GM19035 (cell line): ENCODE results near the gene ZNF808.
"Not testable (repeated sequence)": the region's sequence is repeated elsewhere in the genome, so short reads cannot be mapped to it uniquely, and the experiment has no call there.

ENCODE experiments used
- ATAC-seq: cut with Tn5 transposase; IDR thresholded peaks from one replicate; pipeline ENCODE4 v1.9.1; 2021; ENCODE audit not compliant: unreplicated experiment

Gene ZNF808

DNA sequence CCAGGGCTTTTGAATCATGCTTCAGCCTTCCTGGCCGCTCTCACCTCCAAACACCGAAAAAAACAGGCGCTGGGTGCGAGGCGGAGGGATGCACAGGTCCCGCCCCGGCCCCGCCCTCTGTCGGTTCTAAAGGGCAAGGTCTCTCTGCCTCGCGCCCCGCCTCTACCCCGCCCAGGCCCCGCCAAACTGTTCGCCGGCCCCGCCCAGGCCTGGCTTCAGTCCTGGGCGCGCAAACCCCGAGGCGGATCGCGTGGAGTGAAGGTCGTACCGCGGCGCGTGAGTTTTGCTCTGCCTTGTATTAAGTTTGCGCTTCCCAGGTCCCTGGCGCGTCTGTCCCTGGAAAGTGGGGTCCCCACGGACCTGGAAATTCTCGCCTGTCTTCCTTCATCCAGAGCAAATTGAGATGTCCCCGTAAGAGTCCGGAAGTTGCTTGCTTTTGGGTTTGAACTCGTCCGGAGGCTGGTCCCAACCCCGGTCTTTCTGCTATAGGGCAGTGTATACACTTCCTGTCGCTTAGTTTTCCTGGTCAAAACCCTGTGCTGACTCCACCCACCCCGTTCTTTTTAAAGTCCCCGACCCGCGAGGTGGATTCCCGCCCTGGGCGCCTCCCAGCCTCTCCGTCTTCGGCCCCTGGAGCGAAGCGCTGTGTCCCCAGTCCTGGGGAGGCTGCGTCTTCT is 8.4 kb downstream of the ZNF808 start:
- ATAC-seq, result peak; percentile 83

DNA sequence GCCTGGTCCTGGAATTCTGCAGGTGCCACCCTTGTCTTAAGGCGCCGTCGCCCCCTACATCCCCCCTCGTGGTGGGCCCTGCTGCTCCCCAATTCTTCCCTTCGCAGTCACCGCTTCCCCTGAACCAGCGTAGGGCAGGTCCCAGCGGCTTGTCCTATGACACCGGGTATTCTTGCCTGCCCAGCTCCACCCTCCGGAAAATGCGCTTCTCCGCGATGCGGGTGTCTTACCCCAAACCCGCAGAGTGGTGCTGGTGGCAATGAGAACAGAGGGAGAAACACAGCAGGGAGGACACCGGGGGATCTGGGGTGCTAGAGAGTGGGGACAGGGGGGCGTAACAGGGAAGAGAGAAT is 9.0 kb downstream of the ZNF808 start:
- ATAC-seq, result peak; percentile 24

DNA sequence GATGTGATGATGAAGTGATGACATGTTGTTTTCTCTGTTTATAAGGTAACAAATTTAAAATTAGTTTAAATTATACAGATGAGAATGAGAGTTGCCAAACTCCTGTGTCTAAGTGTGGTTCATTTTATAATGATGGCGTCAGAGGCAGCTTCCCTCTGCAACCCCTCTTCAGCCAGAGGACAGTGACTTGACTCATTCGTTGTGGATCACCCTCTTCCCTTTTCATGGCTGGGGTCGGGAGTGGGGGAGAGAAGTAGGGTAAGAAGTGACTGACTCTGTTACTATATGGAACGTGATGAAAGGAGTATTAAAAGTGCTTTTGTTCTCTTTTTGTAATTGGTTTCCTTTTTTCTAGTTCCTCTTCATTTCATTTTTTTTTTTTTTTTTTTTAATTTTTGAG is 11.3 kb downstream of the ZNF808 start:
- not testable (repeated sequence) for ATAC-seq

DNA sequence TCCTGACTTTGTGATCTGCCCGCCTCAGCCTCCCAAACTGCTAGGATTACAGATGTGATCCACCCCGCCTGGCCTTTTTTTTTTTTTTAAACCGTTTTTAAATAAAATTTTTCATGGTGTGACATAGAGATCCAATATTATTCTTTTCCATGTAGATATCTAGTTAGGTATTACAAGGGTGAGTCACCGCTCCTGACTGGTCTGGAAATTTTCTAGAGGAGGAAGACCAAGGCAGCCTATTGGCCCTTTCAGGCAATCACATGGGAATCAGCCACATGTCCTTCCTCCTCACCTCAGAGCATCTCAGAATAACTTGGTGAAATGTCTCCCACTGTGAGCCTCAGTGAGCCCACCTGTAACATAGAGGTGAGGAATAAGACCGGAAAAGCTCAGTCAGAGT is 13.7 kb downstream of the ZNF808 start:
- not testable (repeated sequence) for ATAC-seq

DNA sequence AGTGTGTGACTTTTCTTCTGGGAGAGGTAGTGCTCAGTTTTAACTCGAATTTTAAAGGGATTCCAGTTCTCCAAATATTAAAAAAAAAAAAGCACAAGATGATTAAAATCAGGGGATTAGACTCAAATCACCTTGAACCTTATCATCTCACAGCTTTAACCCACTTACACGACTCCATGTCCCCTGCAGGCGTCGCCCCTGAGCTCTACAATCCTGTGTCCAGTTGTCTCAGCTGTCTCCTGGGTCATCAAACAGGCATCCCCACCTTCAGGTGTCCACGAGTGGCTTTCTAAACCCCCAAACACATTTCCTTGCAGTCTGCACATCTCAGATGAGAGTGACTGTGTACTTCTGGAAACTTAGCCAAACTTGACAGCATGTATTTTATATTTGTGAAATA is 14.1 kb downstream of the ZNF808 start:
- no peak for ATAC-seq

DNA sequence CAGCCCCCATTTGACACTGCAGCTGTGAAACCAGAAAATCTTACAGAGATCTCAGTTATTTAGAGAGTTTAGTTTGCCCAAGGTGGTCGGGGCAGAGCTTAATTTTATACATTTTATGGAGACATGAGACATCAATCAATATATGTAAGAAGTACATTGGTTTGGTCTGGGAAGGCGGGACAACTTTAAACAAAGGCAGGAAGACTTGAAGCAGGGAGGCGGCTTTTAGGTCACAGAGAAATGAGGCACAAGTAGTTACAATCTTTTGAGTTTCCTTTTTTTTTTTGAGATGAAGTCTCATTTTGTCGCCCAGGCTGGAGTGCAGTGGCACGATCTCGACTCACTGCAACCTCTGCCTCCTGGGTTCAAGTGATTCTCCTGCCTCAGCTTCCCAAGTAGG is 15.1 kb downstream of the ZNF808 start:
- ATAC-seq, result not testable (repeated sequence)

DNA sequence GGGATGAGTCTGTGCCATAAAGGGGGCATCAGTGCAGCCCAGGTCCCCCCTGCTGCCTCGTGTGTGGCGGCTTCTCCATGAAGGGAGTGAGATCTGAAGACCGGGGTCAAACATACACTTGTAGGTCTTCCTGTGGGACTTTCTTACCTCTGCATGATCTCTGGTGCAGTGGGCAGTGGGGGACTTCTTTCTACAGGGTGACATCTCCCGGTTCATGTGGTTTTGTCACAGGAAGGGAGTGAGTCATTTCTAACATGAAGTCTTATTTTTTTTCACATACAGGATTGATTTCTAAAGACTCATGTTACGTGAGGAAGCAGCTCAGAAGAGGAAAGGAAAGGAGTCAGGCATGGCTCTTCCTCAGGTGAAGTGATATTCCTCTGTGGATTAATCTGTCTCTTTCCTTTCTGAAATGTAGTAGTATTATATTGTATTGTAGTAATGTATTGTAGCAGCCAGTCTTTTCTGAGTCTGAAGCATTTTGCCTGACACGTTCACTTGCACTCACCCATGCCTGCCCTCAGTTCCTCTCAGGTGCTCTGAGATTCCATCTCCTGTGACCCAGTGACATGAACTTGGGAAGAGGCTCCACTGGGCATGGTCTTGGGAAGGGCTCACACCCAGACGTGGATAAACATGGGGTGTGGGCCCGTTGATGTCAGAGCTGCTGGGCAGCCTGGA is 15.7 kb downstream of the ZNF808 start:
- ATAC-seq, result no peak

DNA sequence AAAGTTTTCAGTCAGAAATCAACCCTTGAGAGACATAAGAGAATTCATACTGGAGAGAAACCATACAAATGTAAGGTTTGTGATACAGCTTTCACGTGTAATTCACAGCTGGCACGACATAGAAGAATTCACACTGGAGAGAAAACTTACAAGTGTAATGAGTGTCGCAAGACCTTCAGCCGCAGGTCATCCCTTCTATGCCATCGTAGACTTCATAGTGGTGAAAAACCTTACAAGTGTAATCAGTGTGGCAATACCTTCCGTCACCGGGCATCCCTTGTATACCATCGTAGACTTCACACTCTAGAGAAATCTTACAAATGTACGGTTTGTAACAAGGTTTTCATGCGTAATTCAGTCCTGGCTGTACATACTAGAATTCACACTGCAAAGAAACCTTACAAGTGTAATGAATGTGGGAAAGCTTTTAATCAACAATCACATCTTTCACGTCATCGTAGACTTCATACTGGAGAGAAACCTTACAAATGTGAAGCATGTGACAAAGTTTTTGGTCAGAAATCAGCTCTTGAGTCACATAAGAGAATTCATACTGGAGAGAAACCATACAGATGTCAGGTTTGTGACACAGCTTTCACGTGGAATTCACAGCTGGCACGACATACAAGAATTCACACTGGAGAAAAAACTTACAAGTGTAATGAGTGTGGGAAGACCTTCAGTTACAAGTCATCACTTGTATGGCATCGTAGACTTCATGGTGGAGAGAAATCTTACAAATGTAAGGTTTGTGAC is 26.9 kb downstream of the ZNF808 start:
- ATAC-seq, result no peak

DNA sequence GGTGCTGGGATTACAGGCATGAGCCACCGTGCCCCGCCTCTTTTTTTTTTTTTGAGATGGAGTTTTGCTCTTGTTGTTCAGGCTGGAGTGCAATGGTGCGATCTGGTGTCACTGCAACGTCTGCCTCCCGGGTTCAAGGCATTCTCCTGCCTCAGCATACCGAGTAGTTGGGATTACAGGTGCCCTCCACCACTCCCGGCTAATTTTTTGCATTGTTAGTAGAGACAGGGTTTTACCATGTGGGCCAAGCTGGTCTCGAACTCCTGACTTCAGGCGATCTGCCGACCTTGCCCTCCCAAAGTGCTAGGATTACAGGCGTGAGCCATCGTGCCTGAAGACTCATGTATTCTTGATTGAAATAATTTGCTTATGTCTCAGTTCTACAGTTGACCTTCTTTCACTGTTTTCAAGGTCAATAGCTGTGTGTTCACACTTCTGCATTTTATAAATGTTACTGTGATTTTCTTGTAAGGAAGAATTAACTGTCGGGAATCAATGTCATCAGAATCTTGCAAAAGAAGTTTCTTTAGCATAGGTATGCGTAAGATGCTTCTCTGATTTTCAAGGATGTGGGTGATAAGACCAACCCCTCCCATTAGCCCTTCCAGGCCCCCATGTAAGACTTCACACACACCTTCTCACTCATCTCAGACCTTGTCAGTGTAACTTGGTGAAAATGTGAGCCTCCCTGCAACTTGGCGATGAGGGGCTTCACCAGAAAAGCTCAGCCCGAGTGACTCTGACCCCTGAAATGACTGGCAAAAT is 29.9 kb downstream of the ZNF808 start:
- ATAC-seq, result no peak

DNA sequence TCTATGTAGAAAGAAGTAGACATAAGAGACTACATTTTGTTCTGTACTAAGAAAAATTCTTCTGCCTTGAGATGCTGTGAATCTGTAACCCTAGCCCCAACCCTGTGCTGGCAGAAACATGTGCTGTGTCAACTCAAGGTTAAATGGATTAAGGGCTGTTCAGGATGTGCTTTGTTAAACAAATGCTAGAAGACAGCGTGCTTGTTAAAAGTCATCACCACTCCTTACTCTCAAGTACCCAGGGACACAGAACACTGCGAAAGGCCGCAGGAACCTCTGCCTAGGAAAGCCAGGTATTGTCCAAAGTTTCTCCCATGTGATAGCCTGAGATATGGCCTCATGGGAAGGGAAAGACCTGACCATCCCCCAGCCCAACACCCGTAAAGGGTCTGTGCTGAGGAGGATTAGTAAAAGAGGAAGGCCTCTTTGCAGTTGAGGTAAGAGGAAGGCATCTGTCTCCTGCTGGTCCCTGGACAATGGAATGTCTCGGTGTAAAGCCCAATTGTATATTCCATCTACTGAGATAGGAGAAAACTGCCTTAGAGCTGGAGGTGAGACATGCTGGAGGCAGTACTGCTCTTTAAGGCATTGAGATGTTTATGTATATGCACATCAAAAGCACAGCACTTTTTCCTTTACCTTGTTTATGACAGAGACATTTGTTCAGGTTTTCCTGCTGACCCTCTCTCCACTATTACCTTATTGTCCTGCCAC is 31.4 kb downstream of the ZNF808 start:
- ATAC-seq, result not testable (repeated sequence)

DNA sequence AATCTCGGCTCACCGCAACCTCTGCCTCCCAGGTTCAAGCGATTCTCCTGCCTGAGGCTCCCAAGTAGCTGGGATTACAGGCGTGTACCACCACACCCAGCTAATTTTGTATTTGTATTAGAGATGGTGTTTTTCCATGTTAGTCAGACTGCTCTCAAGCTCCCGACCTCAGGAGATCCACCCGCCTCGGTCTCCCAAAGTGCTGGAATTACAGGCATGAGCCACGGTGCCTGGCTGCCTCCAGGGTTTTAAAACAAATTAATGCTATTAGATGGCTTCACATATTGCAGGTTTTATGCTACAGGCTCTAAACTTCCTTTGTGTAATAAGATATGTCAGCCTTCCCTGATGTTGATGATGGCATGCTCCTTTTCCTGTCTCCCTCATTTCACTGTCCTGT is 34.1 kb downstream of the ZNF808 start:
- ATAC-seq, result not testable (repeated sequence)

DNA sequence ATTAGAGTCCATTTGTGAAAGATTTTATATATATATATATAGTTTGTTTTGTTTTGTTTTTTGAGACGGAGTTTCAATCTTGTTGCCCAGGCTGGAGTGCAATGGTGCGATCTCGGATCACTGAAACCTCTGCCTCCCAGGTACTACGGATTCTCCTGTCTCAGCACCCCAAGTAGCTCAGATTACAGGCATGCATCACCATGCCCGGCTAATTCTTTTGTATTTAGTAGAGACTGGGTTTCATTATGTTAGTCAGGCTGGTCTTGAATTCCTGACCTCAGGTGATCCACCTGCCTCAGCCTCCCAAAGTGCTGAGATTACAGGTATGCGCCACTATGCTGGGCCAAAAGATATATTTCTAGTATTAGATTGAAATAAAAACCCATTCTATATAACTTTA is 38.7 kb downstream of the ZNF808 start:
- no peak for ATAC-seq

DNA sequence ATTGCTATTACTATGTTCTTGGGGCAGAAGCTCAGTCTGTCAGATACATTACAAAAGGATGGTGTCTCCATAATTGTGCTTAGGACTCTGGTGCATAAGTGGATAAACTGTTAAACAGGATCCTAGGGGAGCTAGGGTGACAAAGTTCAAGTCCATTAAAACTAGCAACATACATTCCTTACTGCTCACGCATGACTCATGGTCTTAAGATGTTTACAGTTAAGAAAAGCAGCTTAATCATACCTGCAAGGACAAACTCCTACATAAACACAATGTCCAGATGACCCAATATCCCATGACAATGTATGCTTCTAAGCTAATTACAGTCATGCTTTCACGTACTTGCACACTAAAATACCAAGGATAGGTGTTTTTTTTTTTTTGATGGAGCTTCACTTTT is 39.1 kb downstream of the ZNF808 start:
- no peak for ATAC-seq

DNA sequence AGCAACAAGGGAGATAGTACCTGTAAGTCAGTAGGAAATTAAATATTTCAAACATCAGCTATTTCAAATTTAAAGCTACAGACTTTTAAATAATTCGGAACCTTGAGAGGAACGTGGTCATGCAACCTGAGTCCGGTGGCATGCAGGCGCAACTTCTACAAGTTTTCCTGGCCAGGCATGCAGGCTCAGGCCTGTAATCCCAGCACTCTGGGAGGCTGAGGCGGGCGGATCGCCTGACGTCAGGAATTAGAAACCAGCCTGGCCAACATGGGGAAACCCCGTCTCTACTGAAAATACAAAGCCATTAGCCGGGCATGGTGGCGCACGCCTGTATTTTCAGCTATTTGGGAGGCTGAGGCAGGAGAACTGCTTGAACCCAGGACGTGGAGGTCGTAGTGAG is 40.5 kb downstream of the ZNF808 start:
- ATAC-seq, result no peak

DNA sequence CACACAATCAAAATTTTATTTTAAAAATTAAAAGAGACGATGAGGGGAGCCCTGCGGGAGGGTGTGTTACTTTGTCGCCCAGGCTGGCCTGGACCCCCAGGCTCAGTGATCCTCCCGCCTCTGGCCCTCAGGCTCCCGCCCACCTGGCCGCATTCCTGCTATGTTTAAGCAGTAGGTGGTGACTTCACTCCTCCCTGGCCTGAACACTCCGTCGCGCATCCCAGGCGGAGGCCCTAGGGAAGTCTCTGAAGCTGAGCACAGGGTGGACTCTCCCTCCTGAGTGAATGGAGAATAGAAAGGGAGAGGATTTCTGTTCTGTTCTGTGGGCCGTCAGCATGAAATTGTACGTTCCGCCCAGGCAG is 42.2 kb downstream of the ZNF808 start:
- peak; percentile 11 for ATAC-seq

DNA sequence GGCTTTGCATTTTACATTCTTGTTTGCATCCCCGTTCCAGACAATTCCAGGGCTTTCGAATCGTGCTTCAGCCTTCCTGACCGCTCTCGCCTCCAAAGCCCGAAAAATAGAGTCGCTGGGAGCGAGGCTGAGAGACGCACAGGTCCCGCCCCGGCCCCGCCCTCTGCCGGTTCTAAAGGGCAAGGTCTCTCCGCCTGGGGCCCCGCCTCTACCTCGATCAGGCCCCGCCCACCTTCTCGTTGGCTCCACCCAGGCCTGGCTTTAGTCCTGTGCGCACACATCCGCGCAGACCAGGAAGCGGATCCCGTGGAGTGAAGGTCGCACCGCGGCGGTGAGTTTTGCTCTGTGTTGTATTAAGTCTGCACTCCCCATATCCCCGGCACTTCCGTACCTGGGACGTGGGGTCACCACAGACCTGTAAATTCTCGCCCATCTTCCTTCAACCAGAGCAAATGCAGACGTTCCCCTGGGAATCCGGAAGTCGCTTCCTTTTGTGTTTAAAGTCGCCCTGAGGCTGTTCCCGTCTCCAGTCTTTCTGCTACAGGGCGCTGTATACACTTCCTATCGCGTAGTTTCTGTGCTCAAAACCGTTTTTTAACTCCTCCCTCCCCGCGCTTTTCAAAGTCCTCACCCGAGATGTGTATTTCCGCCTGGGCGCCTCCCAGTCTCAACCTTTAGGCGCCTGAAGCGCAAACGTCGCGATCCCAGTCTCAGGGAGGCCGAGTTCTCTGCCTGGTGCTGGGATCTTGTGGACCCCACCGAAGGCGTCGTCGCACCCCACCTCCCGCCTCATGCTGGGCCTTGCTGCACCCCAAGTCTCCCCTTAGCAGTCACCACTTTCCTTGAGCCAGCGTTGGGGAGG is 42.8 kb downstream of the ZNF808 start, which contains the start of gene ZNF701:
TSS of gene ZNF701 (plus strand) at position 288 of the 862 bp plus-strand sequence. CDS start 3,861 bp downstream, outside the sequence.
- ATAC-seq, result peak; percentile 92

DNA sequence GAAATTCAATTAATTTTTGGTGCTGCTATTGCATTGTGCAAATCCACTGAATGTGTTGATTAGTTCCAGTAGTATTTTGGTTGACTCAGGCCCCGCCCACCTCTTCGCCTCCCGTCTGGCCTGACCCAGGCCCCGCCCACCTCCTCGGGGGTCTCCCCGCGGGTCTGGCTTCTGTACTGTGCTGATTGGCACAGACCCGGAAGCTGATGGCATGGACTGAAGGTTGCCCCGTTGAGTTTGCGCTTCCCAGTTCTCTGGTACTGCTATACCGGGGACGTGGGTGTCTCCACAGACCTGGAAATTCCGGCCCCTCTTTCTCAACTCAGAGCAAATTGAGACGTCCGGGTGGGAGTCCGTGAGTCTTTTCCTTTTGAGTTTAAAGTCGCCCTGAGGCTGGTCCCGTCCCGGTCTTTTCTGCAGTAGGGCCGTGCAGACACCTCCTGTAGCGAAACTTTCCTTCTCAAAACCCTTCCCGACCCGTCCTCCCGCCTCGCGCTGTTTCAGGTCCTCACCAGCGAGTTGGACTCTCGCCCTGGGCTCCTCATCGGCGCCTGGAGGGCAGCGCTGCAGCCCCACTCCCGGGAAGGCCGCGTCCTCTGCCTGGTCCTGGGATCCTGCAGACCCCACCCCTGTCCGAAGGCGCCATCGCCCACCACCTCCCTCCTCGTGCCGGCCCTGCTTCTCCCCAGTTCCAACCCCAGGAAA is 57.4 kb downstream of the ZNF808 start:
- ATAC-seq, result no peak

DNA sequence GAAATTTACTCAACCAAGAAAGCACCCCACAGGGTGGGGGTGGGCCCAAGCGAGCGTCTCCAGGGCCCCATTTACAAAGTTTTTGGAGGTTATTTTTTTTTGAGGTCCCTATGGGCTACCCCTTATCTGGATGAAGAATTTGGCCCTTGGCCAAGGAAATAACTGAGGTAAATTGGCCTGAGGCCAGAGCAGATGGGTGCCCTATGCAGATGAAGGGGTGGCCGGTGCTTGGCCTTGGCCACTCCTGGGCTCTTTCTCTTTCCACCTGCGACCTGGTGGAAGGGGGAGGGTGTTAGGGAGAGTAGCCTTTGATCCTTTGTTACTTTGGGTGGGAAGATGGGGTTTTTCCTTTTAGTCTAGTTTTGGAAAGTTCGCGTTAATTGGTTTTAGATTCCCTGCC is 58.1 kb downstream of the ZNF808 start:
- no peak for ATAC-seq

DNA sequence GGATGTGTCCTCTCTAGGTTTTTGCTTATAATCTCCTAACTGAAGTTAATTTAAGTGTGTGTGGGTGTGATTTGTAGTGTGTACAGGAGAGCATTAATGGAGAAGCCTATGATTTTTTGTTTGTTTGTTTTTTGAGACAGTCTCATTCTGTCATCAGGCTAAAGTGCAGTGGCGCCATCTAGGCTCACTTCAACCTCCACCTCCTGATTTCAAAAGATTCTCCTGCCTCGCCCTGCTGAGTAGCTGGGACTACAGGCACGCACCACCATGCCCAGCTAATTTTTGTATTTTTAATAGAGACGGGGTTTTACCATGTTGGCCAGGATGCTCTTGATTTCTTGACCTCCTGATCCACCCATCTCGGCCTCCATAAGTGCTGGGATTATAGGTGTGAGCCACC is 63.3 kb downstream of the ZNF808 start:
- ATAC-seq, result no peak
